ENCODE measurements around the gene SPSB3.
A peak's percentile ranks its signal among the peaks of the same experiment; 100 is the strongest.

SPSB3 gene

DNA sequence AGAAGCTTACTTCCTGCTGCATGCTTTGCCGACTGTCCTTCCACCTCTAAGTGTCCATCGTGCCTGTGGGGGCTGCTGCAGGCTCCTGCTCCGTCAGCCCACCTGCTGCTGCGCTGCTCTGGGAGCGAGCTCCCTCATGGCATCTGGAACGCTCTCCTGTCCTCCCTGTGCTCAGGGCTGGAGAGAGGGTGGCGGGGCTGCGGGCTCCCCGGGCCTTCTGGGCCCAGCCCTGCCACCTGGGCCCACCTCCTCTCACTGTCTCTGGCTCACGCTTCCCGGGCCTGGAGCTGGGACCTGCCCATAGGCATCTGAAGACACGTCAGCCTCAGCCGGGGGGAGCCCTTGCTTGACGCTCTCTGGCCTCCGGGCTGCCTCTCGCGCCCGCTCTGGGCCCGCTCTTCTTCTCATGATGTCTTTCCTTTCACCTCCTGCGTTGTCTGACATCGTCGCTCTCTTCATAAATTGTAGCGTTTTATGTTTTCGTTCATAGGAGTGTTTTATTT, 38.0 kb downstream of the SPSB3 start:
- DNase-seq: no peak

DNA sequence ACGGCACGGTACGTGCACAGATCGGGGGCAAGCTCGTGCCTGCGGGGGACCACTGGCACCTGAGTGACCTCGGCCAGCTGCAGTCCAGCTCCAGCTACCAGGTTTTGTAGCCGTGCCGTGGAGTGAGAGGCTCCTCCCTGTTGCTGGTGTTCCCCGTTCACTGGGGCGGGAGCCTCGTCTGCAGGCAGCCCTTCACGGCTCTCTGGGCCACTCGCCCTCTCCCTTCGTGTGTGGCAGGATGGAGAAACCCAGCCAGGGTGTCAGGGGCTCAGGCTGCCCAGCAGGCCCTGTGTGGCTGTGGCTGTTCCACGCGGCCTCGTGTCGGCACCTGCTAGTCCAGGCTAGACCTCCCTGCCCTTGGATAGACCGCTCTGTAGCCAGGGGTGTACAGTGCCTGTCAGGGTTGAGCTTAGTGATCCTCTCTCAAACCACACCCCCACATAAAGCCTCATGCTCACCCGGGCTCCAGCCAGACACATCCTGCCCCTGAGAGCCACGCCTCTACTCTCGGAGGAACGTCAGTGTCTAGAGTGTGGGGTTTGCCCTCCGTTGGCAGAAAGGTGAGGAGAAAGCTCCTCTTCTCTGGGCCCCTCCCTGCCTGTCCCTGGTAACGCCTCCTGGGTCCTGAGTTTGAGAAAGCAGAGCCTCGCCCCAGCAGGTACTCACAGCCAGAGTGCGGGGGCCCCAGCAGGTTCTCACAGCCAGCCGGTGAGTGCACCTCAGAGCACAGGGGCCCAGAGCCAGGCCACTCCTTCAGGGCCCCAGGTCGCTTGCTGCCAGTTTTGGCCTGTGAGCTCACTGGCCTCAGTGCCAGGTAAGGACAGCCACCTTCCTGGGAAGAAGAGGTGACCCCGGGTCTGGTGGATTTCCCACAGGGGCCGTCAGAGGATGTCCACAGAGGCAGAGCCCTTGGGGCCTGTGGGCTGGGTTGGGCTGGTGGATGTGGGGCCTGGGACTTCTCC, 38.7 kb downstream of the SPSB3 start:
- no peak for DNase-seq

DNA sequence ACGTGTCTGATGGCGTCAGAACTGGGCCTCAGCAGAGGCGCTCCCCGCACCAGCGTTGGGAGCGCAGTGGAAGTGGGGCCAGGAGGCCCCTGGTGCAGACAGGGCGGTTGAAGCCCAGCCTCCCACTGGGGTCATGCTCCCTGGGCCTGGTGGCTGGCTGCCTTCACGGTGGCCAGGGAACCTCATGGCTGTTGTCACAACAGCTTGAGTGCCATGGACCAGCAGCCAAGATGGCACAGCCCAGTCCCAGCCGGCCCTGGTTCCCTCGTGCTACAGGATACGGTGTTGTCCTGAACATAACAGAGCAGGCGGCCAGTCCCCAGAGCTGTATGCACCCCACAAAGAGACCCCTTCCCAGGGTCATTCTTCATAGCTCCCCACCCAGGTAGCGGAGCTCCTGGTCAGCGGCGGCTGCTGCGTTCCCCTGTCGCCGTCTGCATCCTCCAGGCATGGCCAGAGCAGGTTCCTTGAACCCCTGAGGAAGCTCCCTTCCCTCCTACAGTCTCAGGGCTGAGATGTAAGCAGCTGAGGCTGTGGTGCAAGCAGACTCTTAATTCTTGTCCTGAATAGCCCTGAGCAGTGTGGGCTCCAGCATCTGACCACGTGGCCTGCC, 40.7 kb downstream of the SPSB3 start:
- DNase-seq: peak in 1 of 58 donors; percentile 22

DNA sequence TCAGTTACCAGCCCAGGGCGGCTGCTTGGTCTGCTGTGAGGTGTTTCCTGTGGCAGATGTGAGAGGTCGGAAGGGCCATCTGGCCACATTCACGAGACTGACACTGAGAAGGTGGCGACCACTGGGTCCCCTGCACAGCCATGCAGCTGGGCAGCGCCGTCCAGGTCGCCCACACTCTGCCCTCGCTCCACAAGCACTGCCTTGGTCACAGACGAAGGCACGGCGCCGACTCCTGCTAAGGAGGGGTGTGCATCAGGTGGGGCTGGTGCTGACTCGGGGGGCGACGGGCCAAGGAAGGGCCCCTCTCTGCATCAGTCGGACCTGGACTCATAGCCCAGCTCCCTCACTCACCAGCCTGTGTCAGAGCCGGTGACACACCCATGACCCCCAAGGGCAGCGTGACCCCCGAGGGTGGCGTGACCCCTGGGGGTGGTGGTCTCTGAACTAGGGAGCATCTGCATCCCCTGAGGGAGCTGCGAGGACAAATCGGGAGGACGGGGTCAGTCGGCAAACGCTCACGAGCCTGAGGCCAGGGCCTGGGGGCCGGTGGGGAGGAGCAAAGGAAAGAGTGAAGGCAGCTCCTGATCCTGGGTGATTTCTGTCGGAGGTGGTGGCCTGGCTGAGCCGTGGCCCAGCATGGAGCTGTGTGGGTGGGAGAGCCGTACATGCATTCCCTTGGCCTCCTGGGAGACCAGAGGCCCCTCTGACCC, 41.4 kb downstream of the SPSB3 start:
- DNase-seq: no peak

DNA sequence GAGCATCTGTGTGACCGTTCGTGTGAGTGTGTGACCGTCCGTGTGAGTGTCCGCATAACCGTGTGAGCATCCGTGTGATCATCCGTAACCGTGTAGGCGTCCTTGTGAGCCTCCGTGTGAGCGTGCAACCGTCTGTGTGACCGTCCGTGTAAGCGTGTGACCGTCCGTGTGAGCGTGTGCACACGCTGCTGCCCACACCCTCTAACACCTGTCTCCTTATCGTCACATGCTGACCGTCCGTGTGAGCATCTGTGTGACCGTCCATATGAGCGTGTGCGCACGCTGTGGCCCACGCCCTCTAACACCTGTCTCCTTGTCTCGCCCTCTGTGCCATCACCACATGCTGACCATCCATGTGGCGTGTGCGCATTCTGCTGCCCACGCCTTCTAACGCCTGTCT, 42.1 kb downstream of the SPSB3 start:
- no peak for DNase-seq

DNA sequence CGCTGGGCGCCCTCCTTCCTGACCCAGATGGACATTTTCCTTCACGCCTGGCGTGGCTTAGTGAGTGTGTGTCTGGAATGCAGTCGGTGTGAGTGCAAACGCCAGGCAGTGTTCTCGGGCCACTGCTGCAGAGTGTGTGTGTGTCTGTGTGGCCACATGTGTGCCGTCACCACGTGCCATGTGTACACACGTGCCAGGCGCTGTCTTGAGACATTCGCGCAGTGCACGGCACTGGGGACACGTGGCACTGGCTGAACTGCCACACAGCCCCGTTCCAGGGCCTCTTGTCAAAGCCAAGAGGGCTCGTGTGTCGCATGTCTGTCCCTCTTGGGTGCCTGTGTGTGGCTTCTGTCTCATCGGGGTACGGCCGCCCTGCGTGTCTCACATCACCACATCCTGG, 47.6 kb downstream of the SPSB3 start:
- no peak for DNase-seq

DNA sequence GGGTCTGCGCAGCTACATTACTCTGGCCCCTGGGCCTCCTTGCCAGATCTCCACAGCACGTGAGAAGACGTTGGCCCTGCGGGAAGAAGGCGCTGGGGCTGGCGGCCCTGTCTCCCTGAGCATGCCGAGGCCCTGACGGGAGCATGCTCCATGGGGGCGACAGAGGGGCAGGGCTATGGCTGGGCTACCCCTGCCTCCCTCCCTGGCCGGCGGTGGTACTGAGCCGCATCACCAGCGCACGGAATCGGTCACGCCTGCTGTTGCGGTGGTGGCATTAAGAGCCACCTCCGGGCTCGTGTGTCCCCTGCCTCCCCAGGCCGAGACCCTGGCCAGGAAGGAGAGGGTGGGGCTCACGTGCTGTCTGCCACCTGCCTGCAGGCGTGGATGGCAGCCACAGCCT, 48.2 kb downstream of the SPSB3 start:
- no peak for DNase-seq

DNA sequence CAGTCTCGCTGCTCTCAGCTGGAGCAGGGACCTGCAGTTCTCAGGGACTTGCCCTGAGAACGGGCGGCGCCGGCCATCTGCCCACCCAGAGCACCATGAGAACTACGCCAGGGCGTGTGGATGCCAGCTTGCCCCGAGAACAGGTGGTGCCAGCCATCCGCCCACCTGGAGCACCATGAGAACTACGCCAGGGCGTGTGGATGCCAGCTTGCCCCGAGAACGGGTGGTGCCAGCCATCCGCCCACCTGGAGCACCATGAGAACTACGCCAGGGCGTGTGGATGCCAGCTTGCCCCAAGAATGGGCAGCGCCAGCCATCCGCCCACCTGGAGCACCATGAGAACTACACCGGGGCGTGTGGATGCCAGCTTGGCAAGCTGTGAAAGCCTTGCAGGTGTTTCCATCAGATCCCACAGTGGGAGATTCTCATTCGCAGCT, 49.8 kb downstream of the SPSB3 start:
- peak in 13 of 58 donors; percentile 11 to 63 (median 24) for DNase-seq

DNA sequence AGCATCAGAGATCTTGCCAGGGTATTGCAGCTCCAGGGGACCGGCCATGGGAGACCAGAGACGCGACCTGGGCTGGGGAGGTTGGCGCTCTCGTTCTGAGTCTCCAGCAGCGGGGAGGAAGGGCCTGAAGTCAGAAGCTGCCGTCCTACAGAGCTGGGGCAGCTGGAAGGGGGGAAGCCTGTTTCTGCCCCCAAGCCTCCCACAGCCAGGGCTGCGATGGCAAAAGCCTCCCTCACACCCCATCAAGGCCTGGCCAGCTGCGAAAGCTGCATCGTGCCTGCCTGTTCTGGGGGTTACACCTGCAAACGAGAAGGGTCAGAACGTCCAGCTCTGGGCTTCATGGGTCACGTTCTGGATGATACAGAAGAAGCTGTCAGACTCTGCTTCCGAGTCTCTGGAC, 50.3 kb downstream of the SPSB3 start:
- DNase-seq: no peak

DNA sequence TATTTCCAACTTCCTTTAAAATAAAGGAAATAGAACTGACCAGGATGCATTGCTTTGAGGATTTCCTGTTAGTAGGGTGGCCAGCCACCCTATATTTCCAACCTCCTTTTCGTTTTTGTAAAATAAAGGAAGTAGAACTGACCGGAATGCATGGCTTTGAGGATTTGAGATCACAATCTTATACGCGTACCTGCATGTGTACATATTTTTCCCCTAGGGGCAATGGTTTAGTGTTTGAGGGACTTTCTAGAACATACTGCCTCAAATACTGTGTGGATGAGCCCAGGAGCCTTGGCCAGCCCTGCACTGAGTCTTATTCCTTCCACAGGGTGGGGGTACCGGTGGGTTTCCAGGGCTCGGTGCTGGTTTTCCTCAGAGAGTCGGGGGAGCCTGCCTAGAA, 50.8 kb downstream of the SPSB3 start:
- no peak for DNase-seq

DNA sequence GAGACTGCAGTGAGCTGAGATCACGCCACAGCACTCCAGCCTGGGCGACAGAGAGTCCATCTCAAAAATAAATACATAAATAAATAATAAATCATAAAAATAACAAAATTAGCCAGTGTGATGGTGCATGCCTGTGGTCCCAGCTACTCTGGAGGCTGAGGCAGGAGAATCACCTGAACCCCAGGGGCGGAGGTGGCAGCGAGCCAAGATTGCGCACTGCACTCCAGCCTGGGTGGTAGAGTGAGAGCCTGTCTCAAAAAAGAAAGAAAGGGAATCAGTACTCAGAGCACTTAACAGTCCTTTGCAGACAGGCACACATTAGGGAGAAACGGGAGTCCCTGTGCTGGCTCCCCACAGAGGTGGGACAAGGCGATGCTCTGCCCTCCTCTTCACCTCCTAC, 51.3 kb downstream of the SPSB3 start:
- no peak for DNase-seq

DNA sequence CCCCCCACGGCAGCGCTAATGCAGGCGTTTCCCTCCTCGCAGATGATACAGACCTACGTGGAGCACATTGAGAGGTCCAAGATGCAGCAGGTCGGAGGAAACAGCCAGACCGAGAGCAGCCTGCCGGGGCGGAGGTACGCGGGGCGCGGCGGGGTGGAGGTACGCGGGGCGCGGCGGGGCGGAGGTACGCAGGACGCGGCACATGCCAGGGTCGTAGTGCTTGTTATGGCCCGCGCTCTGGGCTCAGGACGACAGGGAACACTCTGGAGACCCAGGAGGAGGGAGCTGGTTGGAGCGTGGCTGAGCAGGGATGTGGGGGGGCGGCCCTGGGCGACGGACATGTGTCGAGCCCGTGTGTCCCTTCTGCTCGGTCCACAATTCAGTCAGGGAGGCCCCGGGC, 52.9 kb downstream of the SPSB3 start:
- no peak for DNase-seq

DNA sequence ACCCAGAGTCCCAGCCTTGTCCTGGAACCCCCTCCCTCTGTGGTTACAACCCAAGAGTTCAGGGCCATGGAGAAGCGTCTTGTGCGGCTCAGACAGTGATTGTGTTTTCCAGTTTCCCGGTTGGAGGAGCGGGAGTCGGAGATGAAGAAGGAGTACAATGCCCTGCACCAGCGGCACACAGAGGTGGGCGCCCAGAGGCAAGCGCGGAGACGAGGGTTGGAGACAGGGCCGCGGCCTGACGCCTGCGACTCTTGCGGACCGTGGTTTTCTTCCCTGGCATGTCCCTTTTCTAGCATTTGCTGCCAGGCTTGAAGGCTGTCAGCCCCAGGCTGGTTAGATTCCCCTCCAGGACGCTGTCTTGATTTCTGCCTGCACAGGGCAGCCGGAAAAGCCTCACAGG, 53.3 kb downstream of the SPSB3 start:
- no peak for DNase-seq

DNA sequence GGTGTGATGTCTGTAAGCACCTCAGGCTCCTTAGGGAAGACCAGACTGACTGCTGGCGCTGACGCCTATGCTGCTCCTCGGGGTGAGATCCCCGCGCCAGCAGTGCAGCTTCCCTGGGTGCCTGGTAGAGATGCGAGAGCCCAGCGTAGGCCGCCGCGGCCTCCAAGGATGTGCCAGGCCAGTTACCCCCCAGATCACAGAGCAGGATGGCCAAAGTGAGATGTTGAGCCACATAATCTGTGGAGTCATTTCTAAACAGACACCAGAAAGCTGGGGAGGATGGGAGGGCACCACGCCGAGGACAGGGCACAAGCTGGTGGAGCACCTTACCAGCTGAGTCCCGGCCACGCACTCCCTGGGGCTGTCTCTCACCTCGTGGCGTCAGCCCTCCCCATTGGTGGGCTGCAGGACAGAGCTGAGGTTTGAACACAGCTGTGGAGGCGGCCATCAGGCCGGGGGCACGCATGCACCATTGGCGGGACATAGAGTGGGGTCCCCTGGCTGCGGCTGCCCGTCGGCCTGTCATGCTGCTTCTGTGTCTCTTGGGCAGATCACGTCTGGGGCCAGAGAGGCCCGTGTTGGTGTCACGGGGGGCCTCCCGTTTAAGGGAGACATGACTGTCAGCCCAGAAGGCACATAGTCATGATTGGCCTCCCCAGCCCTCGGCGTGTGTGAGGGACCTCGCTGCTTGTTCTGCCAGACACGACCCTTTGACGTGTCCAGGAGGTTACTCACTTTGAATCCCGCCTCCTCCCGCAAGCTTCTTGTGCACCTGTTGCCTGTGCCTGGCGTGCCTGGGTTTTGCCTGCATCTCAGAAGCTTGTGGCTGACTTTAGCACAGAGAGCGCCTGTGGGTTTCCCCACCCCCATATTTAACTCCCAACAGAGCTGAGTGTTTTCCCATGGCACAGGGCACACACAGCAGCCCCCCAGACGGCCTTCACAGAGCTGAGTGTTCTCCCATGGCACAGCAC, 54.4 kb downstream of the SPSB3 start:
- no peak for DNase-seq
